NCI-H187 treated with DMSO at 0.1 percent for 48 hours (cell line): Measurements from ENCODE around the gene PTPRD.

Experiments used
- DNase-seq: peaks from one replicate; lab custom pipeline; 2025; lab: John Stamatoyannopoulos, UW

PTPRD gene

GRCh38 chr9:8331507-8332330, 2281.1 kb downstream of the PTPRD start:
- DNase-seq, result no peak

- no peak for DNase-seq
Measured at GRCh38 chr9:8329561-8330283, 2283.1 kb downstream of the PTPRD start.

GRCh38 chr9:8315211-8315610, 2297.6 kb downstream of the PTPRD start:
- no peak for DNase-seq

- DNase-seq, result no peak
Measured at GRCh38 chr9:8309258-8309657, 2303.5 kb downstream of the PTPRD start.

- DNase-seq, result no peak
Measured at GRCh38 chr9:8304720-8305119, 2308.1 kb downstream of the PTPRD start.

- no peak for DNase-seq
Measured at GRCh38 chr9:8301296-8301695, 2311.5 kb downstream of the PTPRD start.

- no peak for DNase-seq
Measured at GRCh38 chr9:8297047-8297446, 2315.8 kb downstream of the PTPRD start.

GRCh38 chr9:8292657-8293056, 2320.1 kb downstream of the PTPRD start:
- no peak for DNase-seq

GRCh38 chr9:8289681-8290080, 2323.1 kb downstream of the PTPRD start:
- no peak for DNase-seq

- DNase-seq, result no peak
Measured at GRCh38 chr9:8287970-8288369, 2324.8 kb downstream of the PTPRD start.

- DNase-seq, result no peak
Measured at GRCh38 chr9:8287501-8287900, 2325.3 kb downstream of the PTPRD start.

- no peak for DNase-seq
Measured at GRCh38 chr9:8284884-8285283, 2327.9 kb downstream of the PTPRD start.

- no peak for DNase-seq
Measured at GRCh38 chr9:8282535-8282934, 2330.3 kb downstream of the PTPRD start.

GRCh38 chr9:8280811-8281210, 2332.0 kb downstream of the PTPRD start:
- no peak for DNase-seq

- DNase-seq, result no peak
Measured at GRCh38 chr9:8278048-8278447, 2334.8 kb downstream of the PTPRD start.

GRCh38 chr9:8270235-8270634, 2342.6 kb downstream of the PTPRD start:
- no peak for DNase-seq

- no peak for DNase-seq
Measured at GRCh38 chr9:8268881-8269280, 2343.9 kb downstream of the PTPRD start.

GRCh38 chr9:8268216-8268878, 2344.5 kb downstream of the PTPRD start:
- no peak for DNase-seq

- DNase-seq, result no peak
Measured at GRCh38 chr9:8267636-8268035, 2345.2 kb downstream of the PTPRD start.

- DNase-seq, result no peak
Measured at GRCh38 chr9:8266861-8267260, 2345.9 kb downstream of the PTPRD start.

GRCh38 chr9:8265281-8265680, 2347.5 kb downstream of the PTPRD start:
- DNase-seq, result no peak
